Stimulated activated CD4-positive, alpha-beta T cell treated with anti-CD3 and anti-CD28 coated beads, TNF-alpha, amount 100 ng/mL, for 4 hours (primary cell): Measurements from ENCODE around the gene APOC1.

ENCODE experiments used
- DNase-seq, 3 experiments: peaks; one replicate each; pipeline ENCODE4 v3.0.0-alpha.2; 2020; ENCODE audit warnings: low read depth in 3 of 3

The APOC1 gene

GRCh38 chr19:44955505-44956439, 41.4 kb downstream of the APOC1 start:
- DNase-seq: no peak

- no peak for DNase-seq
Observed at GRCh38 chr19:44957526-44957925, 43.1 kb downstream of the APOC1 start.

- DNase-seq: no peak
Observed at GRCh38 chr19:44958090-44958489, 43.7 kb downstream of the APOC1 start.

GRCh38 chr19:44959691-44960090, 45.3 kb downstream of the APOC1 start:
- DNase-seq: no peak

- no peak for DNase-seq
Observed at GRCh38 chr19:44960906-44961728, 46.7 kb downstream of the APOC1 start.

- DNase-seq: no peak
Observed at GRCh38 chr19:44961821-44962220, 47.4 kb downstream of the APOC1 start.

GRCh38 chr19:44968118-44968517, 53.7 kb downstream of the APOC1 start:
- no peak for DNase-seq

- DNase-seq: no peak
Observed at GRCh38 chr19:44968670-44969069, 54.3 kb downstream of the APOC1 start.
